ENCODE data around the gene PSMA6. TPM values are rescaled to one million over a fixed set of nuclear protein-coding genes. Genes with fewer than 3 reads are reported as not detected.

The PSMA6 gene
- total RNA-seq, 3 donors from 2014 or later = 150 to 170 (median 156) TPM

DNA sequence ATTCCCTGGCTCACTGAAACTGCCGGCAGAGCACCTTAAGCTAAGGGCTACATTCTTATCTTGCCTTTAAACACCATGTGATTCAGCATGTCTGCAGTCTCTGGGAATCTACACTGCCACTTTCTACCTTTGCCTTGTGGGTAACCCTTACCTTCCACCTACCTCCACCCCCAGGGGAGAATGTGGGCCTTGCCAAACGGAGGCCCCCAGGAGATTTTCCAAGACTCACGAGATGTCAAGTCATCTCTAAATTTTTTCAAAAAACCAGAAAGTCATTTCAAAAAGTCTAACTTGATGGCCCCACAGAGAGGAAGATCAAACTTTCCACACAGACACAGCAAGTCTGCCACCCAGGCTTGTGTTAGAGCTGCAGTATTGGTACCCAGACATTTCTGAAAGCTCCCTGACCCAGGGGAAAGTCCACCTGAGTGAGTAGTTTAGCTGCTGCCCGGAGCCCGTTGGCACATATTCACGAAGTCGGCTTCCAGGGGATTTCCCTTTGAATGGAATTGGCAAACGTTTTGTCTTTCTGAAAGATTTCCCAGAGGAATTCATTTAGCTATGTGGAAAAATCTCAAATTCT is 4.7 kb upstream of the PSMA6 start:
- Histone ChIP-seq H3K27ac (no peak overlapping the region), H3K36me3 (no peaks in the 10 kb centered on the region), H3K9me3 (no peaks in the 10 kb centered on the region), H3K4me3 (no peak overlapping the region), H3K27me3 (no peaks in the 10 kb centered on the region), H3K4me1 (no peaks in the 10 kb centered on the region)
- no peak for DNase-seq (ENCODE audit: low spot score in 2 of 2)
- intact Hi-C loops (cut with DNase I; ENCODE audit: low total_unique reads) = no loop called here
- TF ChIP-seq POLR2A (IDR thresholded peaks at IDR 0.05) (no peak), POLR2AphosphoS5 (IDR thresholded peaks at IDR 0.05) (no peak), CTCF (IDR thresholded peaks at IDR 0.05) (no peak)

GRCh38 chr14:35289623-35290022 is 2.6 kb upstream of the PSMA6 start:
- Histone ChIP-seq H3K4me1 (peaks cover 0 to 8% of the 10 kb centered on the region in 2 donors), H3K27ac (no peak overlapping the region), H3K36me3 (no peaks in the 10 kb centered on the region), H3K27me3 (no peaks in the 10 kb centered on the region), H3K4me3 (no peak overlapping the region), H3K9me3 (no peaks in the 10 kb centered on the region)
- no peak for DNase-seq (ENCODE audit: low spot score in 2 of 2)
- no peak for TF ChIP-seq POLR2A (IDR thresholded peaks at IDR 0.05)
- TF ChIP-seq POLR2AphosphoS5 (IDR thresholded peaks at IDR 0.05) = no peak
- TF ChIP-seq CTCF (IDR thresholded peaks at IDR 0.05) = no peak
- intact Hi-C loops (cut with DNase I; ENCODE audit: low total_unique reads) = no loop called here

GRCh38 chr14:35292770-35293561 is 784 bp downstream of the PSMA6 start:
- H3K36me3 ChIP-seq = no peaks in the 10 kb centered on the region
- intact Hi-C loops (cut with DNase I; ENCODE audit: low total_unique reads) = no loop called here
- peak overlapping the region; percentile 80 to 91 (median 84) for H3K4me3 ChIP-seq
- TF ChIP-seq POLR2AphosphoS5 (IDR thresholded peaks at IDR 0.05) = no peak
- no peak for TF ChIP-seq CTCF (IDR thresholded peaks at IDR 0.05)
- no peak for TF ChIP-seq POLR2A (IDR thresholded peaks at IDR 0.05)
- H3K27ac ChIP-seq = peak overlapping the region; percentile 90 to 92
- no peaks in the 10 kb centered on the region for H3K9me3 ChIP-seq
- no peak for DNase-seq (ENCODE audit: low spot score in 2 of 2)
- peaks cover 0 to 16% of the 10 kb centered on the region in 2 donors for H3K4me1 ChIP-seq
- H3K27me3 ChIP-seq = no peaks in the 10 kb centered on the region

- H3K4me3 ChIP-seq = no peak overlapping the region
- H3K27me3 ChIP-seq = no peaks in the 10 kb centered on the region
- H3K36me3 ChIP-seq = no peaks in the 10 kb centered on the region
- TF ChIP-seq CTCF (IDR thresholded peaks at IDR 0.05) (no peak), POLR2AphosphoS5 (IDR thresholded peaks at IDR 0.05) (no peak)
- intact Hi-C loops (cut with DNase I; ENCODE audit: low total_unique reads) = no loop called here
- no peaks in the 10 kb centered on the region for H3K9me3 ChIP-seq
- no peak for DNase-seq (ENCODE audit: low spot score in 2 of 2)
- no peak overlapping the region for H3K27ac ChIP-seq
- H3K4me1 ChIP-seq = peaks cover 3 to 28% of the 10 kb centered on the region in 2 donors
Observed at GRCh38 chr14:35295845-35296161, 3.6 kb downstream of the PSMA6 start.

DNA sequence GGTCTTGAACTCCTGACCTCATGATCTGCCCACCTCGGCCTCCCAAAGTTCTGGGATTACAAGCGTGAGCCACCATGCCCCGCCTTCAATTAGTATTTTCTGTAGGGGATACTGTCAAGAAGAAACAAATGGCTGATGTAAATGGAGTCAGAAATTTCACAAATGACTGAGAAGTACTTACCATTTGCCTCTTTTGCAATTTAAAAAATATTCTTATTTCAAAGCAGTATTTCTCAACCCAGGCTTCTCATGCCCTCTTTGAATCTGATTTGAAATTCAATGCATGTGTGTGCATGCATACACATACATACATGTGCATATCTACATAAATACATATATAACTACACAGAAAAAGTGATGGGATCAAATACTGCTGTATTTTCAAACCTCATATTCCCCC is 4.4 kb downstream of the PSMA6 start:
- no peak for DNase-seq (ENCODE audit: low spot score in 2 of 2)
- no peaks in the 10 kb centered on the region for H3K27me3 ChIP-seq
- H3K36me3 ChIP-seq = no peaks in the 10 kb centered on the region
- H3K4me3 ChIP-seq = no peak overlapping the region
- intact Hi-C loops (cut with DNase I; ENCODE audit: low total_unique reads) = no loop called here
- H3K9me3 ChIP-seq = no peaks in the 10 kb centered on the region
- peaks cover 3 to 31% of the 10 kb centered on the region in 2 donors for H3K4me1 ChIP-seq
- TF ChIP-seq CTCF (IDR thresholded peaks at IDR 0.05) (no peak), POLR2AphosphoS5 (IDR thresholded peaks at IDR 0.05) (no peak), POLR2A (IDR thresholded peaks at IDR 0.05) (no peak)
- no peak overlapping the region for H3K27ac ChIP-seq
